ENCODE measurements around the gene DPEP2. TPM values are rescaled to one million over a fixed set of nuclear protein-coding genes. Genes with fewer than 3 reads are reported as not detected.
"Not testable (repeated sequence)": the region's sequence is repeated elsewhere in the genome, so short reads cannot be mapped to it uniquely, and the experiment has no call there.

Gene DPEP2
- total RNA-seq, 1 donor from 2014 or later = not detected

GRCh38 chr16:67953641-67954375, 45.5 kb downstream of the DPEP2 start:
- DNase-seq (ENCODE audit: low read depth) = no peak

GRCh38 chr16:67951485-67951884, 47.8 kb downstream of the DPEP2 start:
- no peak for DNase-seq (ENCODE audit: low read depth)

- no peak for DNase-seq (ENCODE audit: low read depth)
Observed at GRCh38 chr16:67950335-67950843, 48.9 kb downstream of the DPEP2 start.

GRCh38 chr16:67949645-67950044, 49.6 kb downstream of the DPEP2 start:
- DNase-seq (ENCODE audit: low read depth) = no peak

- no peak for DNase-seq (ENCODE audit: low read depth)
Observed at GRCh38 chr16:67948015-67948414, 51.3 kb downstream of the DPEP2 start.

GRCh38 chr16:67946966-67947558, 52.2 kb downstream of the DPEP2 start:
- DNase-seq (ENCODE audit: low read depth) = no peak

- no peak for DNase-seq (ENCODE audit: low read depth)
Observed at GRCh38 chr16:67946128-67946569, 53.1 kb downstream of the DPEP2 start.

- DNase-seq (ENCODE audit: low read depth) = no peak
Observed at GRCh38 chr16:67945392-67945933, 53.8 kb downstream of the DPEP2 start.

- no peak for DNase-seq (ENCODE audit: low read depth)
Observed at GRCh38 chr16:67944690-67945391, 54.4 kb downstream of the DPEP2 start.

GRCh38 chr16:67943619-67944504, 55.4 kb downstream of the DPEP2 start, which contains the start of gene LCAT:
LCAT (minus strand) TSS chr16:67944120; CDS start chr16:67944101, 19 bp downstream.
- no peak for DNase-seq (ENCODE audit: low read depth)

- no peak for DNase-seq (ENCODE audit: low read depth)
Observed at GRCh38 chr16:67943256-67943618, 56.0 kb downstream of the DPEP2 start.

- DNase-seq (ENCODE audit: low read depth) = no peak
Observed at GRCh38 chr16:67942510-67943255, 56.6 kb downstream of the DPEP2 start.

GRCh38 chr16:67942200-67942509, 57.1 kb downstream of the DPEP2 start:
- no peak for DNase-seq (ENCODE audit: low read depth)

GRCh38 chr16:67941469-67942199, 57.6 kb downstream of the DPEP2 start:
- DNase-seq (ENCODE audit: low read depth) = no peak

- no peak for DNase-seq (ENCODE audit: low read depth)
Observed at GRCh38 chr16:67940446-67941089, 58.7 kb downstream of the DPEP2 start.

GRCh38 chr16:67939507-67940445, 59.5 kb downstream of the DPEP2 start:
- no peak for DNase-seq (ENCODE audit: low read depth)

GRCh38 chr16:67937713-67938112, 61.6 kb downstream of the DPEP2 start:
- DNase-seq (ENCODE audit: low read depth) = not testable (repeated sequence)

Measured in renal cortical epithelial cell (primary cell).